GM12878 (cell line): ENCODE measurements around the gene USP36. TPM values are rescaled to one million over a fixed set of nuclear protein-coding genes. Genes with fewer than 3 reads are reported as not detected.

ENCODE experiments used
- ATF2 ChIP-seq: IDR thresholded peaks from 2 replicates; pipeline ENCODE4 v1.6.1; 2012; ENCODE audit warnings: low read length, inconsistent platforms
- ATF7 ChIP-seq: fragments of 450-650 bp; IDR thresholded peaks from 2 replicates; pipeline ENCODE4 v1.6.1; 2016; ENCODE audit warnings: low read depth, mild to moderate bottlenecking
- BMI1 ChIP-seq: fragments of 450-650 bp; IDR thresholded peaks from 2 replicates; pipeline ENCODE4 v1.6.1; 2016; ENCODE audit warnings: mild to moderate bottlenecking, moderate library complexity, borderline replicate concordance
- DPF2 ChIP-seq: fragments of 450-650 bp; IDR thresholded peaks from 2 replicates; pipeline ENCODE4 v1.6.1; 2017; ENCODE audit warnings: mild to moderate bottlenecking
- ETV6 ChIP-seq, 2 experiments: fragments of 450-650 bp in 1 of 2; IDR thresholded peaks in 1 of 2; conservative IDR thresholded peaks in 1 of 2; 2 replicates each; pipeline ENCODE4 v1.6.1; 2014; ENCODE audit warnings: antibody characterized with exemption in 1 of 2, borderline replicate concordance in 1 of 2, low read depth in 1 of 2, mild to moderate bottlenecking in 1 of 2, moderate library complexity in 1 of 2
- FOXM1 ChIP-seq: IDR thresholded peaks from 2 replicates; pipeline ENCODE4 v1.6.1; 2012; ENCODE audit warnings: low read depth, mild to moderate bottlenecking, inconsistent platforms, low read length, moderate library complexity
- GATAD2B ChIP-seq: fragments of 450-650 bp; conservative IDR thresholded peaks from 2 replicates; pipeline ENCODE4 v1.6.1; 2017; ENCODE audit warnings: low read depth, mild to moderate bottlenecking, moderate library complexity
- IRF3 ChIP-seq: fragments of 450-650 bp; IDR thresholded peaks from 2 replicates; pipeline ENCODE4 v1.6.1; 2014; ENCODE audit warnings: mild to moderate bottlenecking
- LARP7 ChIP-seq: fragments of 450-650 bp; IDR thresholded peaks from 2 replicates; pipeline ENCODE4 v1.6.1; 2017; ENCODE audit warnings: mild to moderate bottlenecking
- MTA3 ChIP-seq: IDR thresholded peaks from 2 replicates; pipeline ENCODE4 v1.6.1; 2012; ENCODE audit warnings: low read length, inconsistent platforms, borderline replicate concordance
- NR2C2 ChIP-seq: IDR thresholded peaks from 2 replicates; pipeline ENCODE4 v1.6.1; 2011; ENCODE audit warnings: borderline replicate concordance, low read depth; ENCODE audit not compliant: control insufficient read depth, insufficient read length
- PAX5 ChIP-seq: IDR thresholded peaks from 2 replicates; pipeline ENCODE4 v1.6.1; 2011; ENCODE audit warnings: low read depth, low read length, borderline replicate concordance
- PAX8 ChIP-seq: fragments of 450-650 bp; IDR thresholded peaks from 2 replicates; pipeline ENCODE4 v1.6.1; 2017; ENCODE audit warnings: mild to moderate bottlenecking, moderate library complexity
- RUNX3 ChIP-seq: IDR thresholded peaks from 2 replicates; pipeline ENCODE4 v1.6.1; 2012; ENCODE audit warnings: low read length, inconsistent platforms
- SPI1 ChIP-seq: IDR thresholded peaks from 2 replicates; pipeline ENCODE4 v1.6.1; 2011; ENCODE audit warnings: low read depth, mild to moderate bottlenecking, low read length, moderate library complexity, borderline replicate concordance; ENCODE audit not compliant: insufficient read depth
- STAT3 ChIP-seq: IDR thresholded peaks from 2 replicates; pipeline ENCODE4 v1.6.1; 2011; ENCODE audit warnings: low read depth, low read length, improper control_type of control experiment
- SUPT20H ChIP-seq: IDR thresholded peaks from 2 replicates; pipeline ENCODE4 v1.6.1; 2011; ENCODE audit warnings: low read depth, mild to moderate bottlenecking, low read length, moderate library complexity, borderline replicate concordance; ENCODE audit not compliant: control insufficient read depth
- ZBTB40 ChIP-seq: fragments of 450-650 bp; IDR thresholded peaks from 2 replicates; pipeline ENCODE4 v1.6.1; 2016; ENCODE audit warnings: mild to moderate bottlenecking, moderate library complexity, borderline replicate concordance
- polyA plus RNA-seq, 11 experiments: library from polyadenylated mRNA; depleted of rRNA in 4 of 11; unstranded in 6 of 11; stranded (reverse) in 5 of 11; fragments of >200 nt; fragmentation: Nextera tagmentation in 4 of 11; fragmentation: Illumina TruSeq in 1 of 11; extraction: Ambion mirVana in 4 of 11; extraction: Trizol in 1 of 11; gene quantifications; 1 replicate in 1 of 11; 2 replicates in 10 of 11; pipeline versions ENCODE4 v1.2.1 to v1.2.3, GENCODE V29; 2011 to 2016; ENCODE audit warnings: inconsistent platforms in 2 of 11, missing spikeins in 2 of 11, low read depth in 1 of 11
- total RNA-seq, 4 experiments: library from RNA; depleted of rRNA in 3 of 4; stranded (reverse); fragments of >200 nt in 3 of 4; fragmentation: Illumina TruSeq in 1 of 4; extraction: Trizol in 1 of 4; gene quantifications; 2 replicates each; pipeline versions ENCODE4 v1.2.1 to v1.2.3, GENCODE V29; 2013 to 2021

The USP36 gene
- total and polyA plus RNA-seq, 10 of the 15 experiments (the other 5 are each of a cell fraction or from before 2014, with no cell fraction given), result 7.2 to 65.7 (median 33.6) TPM

GRCh38 chr17:78748730-78749317, 91.8 kb downstream of the USP36 start (continued):
- TF ChIP-seq ATF2, result no peak
- TF ChIP-seq NR2C2, result no peak
- TF ChIP-seq MTA3, result no peak
- TF ChIP-seq LARP7, result no peak; the same call in 1 of the 2 replicates
- TF ChIP-seq SUPT20H, result no peak
- TF ChIP-seq FOXM1, result no peak
- TF ChIP-seq IRF3, result no peak
- peak; percentile 37; the same call in 1 of the 2 replicates for TF ChIP-seq DPF2
- no peak for TF ChIP-seq STAT3
- no peak for TF ChIP-seq PAX5
- peak; percentile 40; the same call in 1 of the 2 replicates for TF ChIP-seq ATF7
- TF ChIP-seq SPI1, result peak; percentile 33; the same call in 1 of the 2 replicates
- no peak for TF ChIP-seq PAX8
- 0 out of 2 replicates have a peak, but pooled peaks have one; percentile 24 for TF ChIP-seq BMI1
- peak; percentile 85 for TF ChIP-seq RUNX3
- TF ChIP-seq ZBTB40, result no peak
- no peak for TF ChIP-seq GATAD2B
- no peak for TF ChIP-seq ETV6 (conservative IDR thresholded peaks at IDR 0.05 in 1 of 2, IDR thresholded peaks at IDR 0.05 in 1 of 2; ENCODE audit: borderline replicate concordance in 1 of 2, low read depth in 1 of 2)
